Stimulated activated CD8-positive, alpha-beta memory T cell treated with anti-CD3 and anti-CD28 coated beads, Interleukin-7, amount 100 ng/mL, for 4 hours (primary cell): ENCODE measurements around the gene RPS6KA4.
"Not testable (repeated sequence)": the region's sequence is repeated elsewhere in the genome, so short reads cannot be mapped to it uniquely, and the experiment has no call there.

Experiments used
- DNase-seq, 2 donors: peaks; one replicate each; pipeline ENCODE4 v3.0.0-alpha.2; 2020; ENCODE audit warnings: low read depth in 2 of 2

RPS6KA4 gene

DNA sequence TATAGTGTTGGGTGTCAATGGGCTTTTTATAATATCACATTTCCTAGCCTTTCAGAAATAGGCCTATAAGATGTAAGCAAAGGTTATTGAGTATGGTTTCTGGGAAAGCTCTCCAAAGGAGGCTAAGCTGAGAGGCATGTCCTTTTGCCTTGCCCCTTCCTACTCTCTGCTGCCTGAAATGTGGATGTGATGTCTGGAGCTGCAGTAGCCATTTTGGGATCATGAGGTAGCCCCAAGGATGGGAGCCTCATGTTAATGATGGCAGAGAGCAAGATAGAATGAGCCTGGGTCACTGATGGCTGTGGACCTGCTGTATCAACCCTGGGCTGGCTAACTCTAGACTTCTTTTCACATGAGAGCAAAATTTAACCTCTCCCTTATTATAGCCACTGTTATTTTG is 29.0 kb downstream of the RPS6KA4 start:
- DNase-seq, result no peak

GRCh38 chr11:64388894-64389293 is 29.9 kb downstream of the RPS6KA4 start:
- DNase-seq, result no peak

DNA sequence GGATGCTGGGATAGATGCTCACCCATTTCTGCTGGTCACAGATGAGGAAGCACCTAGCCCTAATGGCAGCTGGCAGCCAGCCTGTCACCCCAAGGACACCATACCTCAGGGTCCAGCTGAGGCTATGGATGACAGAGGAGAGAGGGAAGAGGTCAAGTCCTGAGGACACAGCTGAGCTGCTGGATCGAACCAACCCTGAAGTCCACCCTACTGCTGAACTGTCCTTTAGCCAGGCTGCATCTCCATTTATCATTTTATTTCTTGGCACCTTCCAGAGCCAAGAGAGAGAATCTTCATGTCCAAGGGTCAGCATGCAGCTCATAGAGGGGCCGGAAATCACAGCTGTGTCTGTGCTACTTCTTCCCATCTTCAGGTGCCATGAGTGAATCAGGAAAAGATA is 30.9 kb downstream of the RPS6KA4 start:
- no peak for DNase-seq

DNA sequence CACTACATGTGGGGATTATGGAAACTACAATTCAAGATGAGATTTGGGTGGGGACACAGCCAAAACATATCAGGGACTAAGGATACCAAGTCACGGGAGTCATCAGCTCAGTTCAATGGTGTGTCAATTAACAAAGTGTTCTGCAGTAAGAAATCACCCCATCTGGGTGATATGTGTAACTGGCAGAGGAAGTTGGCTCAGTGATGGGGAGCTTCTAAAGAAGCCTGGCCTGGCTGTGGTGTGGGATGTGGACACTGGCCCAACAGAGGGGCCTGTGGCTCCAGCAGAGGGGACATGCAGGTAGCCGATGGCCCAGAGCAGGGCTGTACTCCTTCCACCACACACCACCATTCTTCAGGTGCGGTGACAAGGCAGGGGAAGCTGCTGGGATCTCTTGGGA is 31.6 kb downstream of the RPS6KA4 start:
- no peak for DNase-seq

DNA sequence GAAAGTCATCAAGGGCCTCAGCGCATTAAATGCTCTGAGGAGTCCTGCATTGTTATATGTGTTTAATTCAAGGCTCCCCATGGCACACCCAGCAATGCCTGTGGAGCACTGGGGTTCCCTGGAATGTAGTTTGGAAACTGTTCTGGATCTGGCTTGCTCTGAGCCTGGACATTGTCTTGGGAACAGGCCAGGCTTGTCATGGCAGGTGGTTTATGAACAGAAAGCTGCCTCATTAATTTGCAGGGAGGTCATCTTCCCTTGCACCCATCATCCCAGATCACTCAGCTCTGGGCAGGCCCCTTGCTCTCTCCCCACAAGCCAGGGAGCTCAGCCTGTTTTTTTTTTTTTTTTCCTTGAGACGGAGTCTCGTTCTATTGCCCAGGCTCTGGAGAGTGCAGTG is 32.9 kb downstream of the RPS6KA4 start:
- no peak for DNase-seq

GRCh38 chr11:64395545-64396078 is 36.6 kb downstream of the RPS6KA4 start:
- no peak for DNase-seq

DNA sequence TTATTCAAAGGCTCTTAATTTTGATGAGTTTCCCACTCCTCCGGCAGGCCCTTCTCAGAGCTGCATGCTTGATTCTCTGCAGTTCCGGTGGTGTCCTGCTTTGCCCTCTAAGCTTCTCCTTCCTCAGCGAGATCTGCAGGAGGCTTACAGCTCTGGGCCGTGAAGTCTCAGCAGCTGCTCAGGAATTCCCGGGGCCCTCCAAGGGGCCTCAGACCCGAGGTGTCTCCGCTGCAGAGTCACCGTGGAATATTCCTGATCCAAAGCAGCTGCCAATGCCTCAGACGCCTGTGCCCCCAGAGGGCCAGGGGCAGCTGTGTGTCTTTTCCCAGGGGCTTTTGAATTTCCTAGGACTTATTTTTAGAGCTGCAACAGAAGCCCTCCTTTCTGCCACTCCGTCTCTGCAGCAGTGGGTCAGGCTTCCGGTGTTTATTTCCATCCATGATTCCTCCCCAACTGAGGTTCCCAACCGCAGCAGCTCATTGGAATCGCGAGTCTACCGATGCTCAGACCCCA is 37.2 kb downstream of the RPS6KA4 start:
- DNase-seq, result no peak

GRCh38 chr11:64400102-64400501 is 41.1 kb downstream of the RPS6KA4 start:
- no peak for DNase-seq

DNA sequence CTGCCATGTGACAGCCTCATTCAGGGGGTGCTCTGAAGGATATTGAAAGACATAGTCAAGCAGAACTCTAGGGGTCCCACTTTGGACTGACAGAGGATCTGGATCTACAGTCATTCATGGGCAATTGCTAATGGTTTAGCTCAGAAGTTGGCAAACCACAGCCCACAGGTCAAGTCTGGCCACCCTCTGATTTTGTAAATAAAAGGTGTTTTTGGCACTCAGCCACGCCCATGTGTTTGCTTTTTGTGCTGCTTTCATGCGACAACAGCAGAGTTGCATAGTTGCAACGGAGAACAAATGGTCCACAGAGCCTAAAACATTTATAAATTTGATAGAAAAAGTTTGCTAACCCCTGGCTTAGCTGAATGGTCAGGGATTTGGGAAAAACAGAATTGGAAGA is 41.7 kb downstream of the RPS6KA4 start:
- DNase-seq, result no peak

DNA sequence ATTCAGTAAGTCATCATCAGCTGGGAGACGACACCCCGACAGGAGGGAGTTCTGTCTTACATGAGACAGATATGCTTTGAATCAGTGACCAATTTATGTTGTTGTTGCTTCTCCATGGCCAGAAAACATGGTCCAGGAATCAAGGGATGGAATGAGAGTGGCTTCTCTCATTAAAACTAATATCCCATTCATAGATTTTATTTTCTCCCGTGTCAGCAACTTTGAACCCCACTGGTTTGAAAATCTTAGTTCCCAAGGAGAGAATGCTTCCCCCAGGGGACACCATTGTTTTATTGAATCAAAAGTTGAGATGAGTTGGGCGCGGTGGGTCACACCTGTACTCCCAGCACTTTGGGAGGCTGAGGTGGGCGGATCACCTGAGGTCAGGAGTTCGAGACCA is 42.8 kb downstream of the RPS6KA4 start:
- no peak for DNase-seq

- DNase-seq, result no peak
Observed at GRCh38 chr11:64403106-64403505, 44.1 kb downstream of the RPS6KA4 start.

GRCh38 chr11:64406221-64406946 is 47.4 kb downstream of the RPS6KA4 start:
- DNase-seq, result no peak

DNA sequence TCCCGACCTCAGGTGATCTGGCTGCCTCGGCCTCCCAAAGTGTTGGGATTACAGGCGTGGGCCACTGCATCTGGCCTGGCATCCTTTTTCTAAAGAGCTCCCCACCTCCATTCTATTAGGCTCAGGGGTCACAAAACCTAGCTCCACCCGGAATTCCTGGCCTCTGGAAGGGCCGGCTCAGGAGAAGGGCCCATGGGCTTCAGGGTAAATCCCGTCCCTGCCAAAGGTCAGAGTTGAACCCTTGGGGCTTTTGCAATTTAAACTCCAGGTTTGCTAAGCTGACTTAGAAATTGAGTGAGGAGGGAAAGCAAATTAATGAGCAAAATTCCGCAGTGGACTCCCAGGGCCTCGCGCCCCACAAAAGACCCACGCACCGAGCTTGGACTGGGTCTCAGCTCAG is 48.3 kb downstream of the RPS6KA4 start:
- DNase-seq, result no peak

GRCh38 chr11:64407630-64408029 is 48.7 kb downstream of the RPS6KA4 start:
- DNase-seq, result no peak

DNA sequence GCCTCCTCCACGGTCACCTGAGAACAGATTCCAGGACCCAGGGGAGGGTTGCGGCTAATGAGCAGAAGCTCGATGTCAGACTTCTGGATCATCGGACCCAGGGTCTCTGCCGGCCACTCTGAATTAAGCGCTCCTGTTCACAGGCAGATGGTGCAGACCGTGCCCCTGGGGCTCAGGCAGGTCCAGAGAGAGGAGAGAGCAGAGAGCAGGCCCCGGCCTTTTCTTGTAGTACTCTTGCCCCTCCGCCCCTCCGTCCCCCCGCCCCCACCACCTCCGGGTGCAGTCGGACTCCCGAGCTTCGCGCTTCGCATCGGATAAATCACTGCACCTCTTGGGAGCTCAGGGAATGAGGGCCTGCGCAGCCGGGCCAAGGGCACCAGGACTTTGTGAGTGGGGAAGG is 50.3 kb downstream of the RPS6KA4 start:
- DNase-seq, result no peak

DNA sequence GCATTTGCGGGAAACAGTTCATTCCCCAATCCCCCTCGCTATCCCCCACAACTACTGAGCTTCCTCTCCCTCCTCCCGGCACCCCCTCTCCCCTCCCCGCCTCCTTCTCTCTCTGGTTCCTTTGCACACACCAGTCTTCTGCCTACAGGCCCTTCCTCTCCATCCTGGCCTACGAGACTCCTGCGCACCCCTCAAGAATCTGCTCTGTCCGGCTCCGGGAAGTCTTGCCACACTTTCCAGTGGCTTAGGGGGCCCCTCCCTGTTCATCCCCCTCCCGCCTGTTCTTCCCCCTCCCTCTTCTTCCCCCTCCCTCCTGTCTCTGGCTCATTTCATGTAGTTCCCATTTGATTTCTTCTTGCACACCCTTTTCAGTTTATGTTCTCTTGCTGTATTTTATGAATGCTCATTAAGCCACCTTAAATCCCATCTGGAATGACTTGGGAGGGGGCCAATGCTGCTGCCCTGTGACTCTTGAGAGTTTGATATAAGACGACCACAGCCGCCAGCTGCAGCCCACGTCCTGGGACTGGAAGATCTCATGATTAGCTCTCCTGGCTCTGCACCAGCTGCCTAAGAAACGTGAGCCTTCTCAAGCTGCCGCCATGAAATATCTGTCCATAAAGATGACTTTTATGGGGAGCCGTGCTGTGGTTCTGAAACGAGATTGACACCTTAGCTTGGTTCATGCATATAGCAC is 50.9 kb downstream of the RPS6KA4 start:
- no peak for DNase-seq

DNA sequence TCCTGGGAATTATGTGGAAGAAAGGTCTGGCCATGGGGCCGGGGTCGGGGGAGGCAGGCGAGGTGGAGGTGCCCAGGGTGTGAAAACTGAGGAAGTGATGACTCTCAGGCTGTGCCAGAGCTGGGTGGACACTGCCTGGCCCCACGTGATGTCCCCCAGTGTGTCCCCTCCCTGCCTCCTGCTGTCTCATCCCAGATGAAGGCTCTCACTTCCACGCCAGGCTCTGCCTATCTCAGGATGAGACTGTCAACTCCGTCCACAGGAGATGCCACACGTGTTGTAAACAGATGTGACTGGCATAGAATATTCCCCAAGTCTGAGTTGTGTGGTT is 51.4 kb downstream of the RPS6KA4 start:
- DNase-seq, result no peak

GRCh38 chr11:64413417-64413816 is 54.5 kb downstream of the RPS6KA4 start:
- no peak for DNase-seq

- DNase-seq, result no peak
Observed at GRCh38 chr11:64415286-64415685, 56.3 kb downstream of the RPS6KA4 start.

GRCh38 chr11:64415996-64416728 is 57.2 kb downstream of the RPS6KA4 start:
- DNase-seq, result no peak

GRCh38 chr11:64418233-64418632 is 59.3 kb downstream of the RPS6KA4 start:
- DNase-seq, result not testable (repeated sequence)

DNA sequence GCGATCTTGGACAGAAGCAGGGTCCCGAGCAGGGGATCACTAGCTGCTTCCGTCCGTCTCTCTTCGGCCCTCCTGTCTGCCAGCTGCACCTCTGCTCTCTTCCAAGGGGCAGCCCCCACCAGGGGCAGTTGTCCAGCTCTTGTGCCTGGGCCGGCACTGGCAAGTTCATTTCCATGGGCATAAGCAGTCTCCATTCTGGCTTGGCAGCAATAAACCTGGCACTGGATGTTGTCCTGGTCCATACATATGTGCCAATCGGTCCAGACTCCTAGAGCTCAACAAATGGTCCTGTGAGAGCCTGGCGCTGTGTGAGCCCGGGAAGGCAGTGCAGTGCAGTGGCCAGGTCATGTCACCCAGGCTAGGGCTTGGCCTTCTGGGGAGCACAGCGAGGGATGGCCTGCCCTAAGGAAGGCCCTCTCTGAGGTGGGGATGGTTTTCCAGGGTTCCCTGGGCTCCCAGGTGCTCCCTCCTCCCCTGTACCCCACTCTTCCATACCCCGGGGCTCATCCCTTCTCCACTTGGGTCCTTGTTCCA is 60.4 kb downstream of the RPS6KA4 start:
- no peak for DNase-seq
